Measurements from ENCODE around the gene APOL6. TPM values are rescaled to one million over a fixed set of nuclear protein-coding genes. Genes with fewer than 3 reads are reported as not detected.

The APOL6 gene
- total RNA-seq, 2 experiments from 2014 or later, result 39.3 TPM

DNA sequence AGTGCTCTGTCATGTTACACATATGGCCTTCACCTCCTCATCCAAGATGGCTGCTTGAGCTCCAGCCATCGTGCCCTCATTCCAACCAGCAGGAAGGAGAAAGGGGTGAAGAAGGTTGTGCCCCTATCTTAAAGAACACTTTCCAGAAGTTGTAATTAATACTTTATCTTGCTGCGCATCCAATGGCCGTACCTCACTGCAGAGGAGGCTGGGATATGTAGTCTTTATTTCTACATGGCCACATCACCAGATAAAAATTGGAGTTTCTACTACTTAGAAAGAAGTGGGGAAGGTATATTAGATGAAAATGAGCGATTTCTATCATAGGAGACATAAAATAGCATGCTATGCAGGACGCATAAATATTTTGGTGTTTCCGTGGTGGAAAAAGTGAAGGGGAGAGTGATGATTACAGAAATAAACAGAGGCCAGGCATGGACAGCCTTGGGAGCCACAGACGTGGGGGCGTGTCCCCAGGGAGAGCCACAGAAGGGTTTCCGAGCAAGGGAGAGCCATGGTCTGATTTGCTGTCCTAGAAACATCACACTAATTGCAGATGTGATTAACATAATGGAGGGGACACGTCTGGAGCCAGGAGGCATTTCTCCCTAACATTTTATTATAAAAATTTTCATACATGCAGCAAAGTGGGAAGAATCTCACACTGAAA lies 22.3 kb upstream of the APOL6 start:
- H3K27me3 ChIP-seq (ENCODE audit: control insufficient read depth in 1 of 2, insufficient read depth in 2 of 2, low read length in 2 of 2), result no peaks in the 10 kb centered on the region
- Mint-ChIP-seq H3K4me3 (no peak overlapping the region), H3K27me3 (peaks cover 9% of the 10 kb centered on the region), H3K27ac (no peak overlapping the region), H3K9me3 (no peaks in the 10 kb centered on the region), H3K4me1 (ENCODE audit: low read depth) (peaks cover 23% of the 10 kb centered on the region), H3K36me3 (ENCODE audit: low read depth) (no peaks in the 10 kb centered on the region)
- intact Hi-C loops (cut with DNase I, micrococcal nuclease), result loop anchor here (2.0 to 5.0 kb wide), 5 partner anchors 36 to 556 kb away; no protein-coding TSS in a partner anchor
- no peak overlapping the region for H3K27ac ChIP-seq (ENCODE audit: low read depth in 1 of 2, low read length in 2 of 2)
- H3K9me3 ChIP-seq (ENCODE audit: control insufficient read depth in 1 of 2, insufficient read depth in 1 of 2, low read length in 2 of 2), result no peaks in the 10 kb centered on the region
- no peaks in the 10 kb centered on the region for H3K36me3 ChIP-seq (ENCODE audit: insufficient read depth, low read length)
- TF ChIP-seq CTCF (IDR thresholded peaks at IDR 0.05), result no peak
- H3K4me1 ChIP-seq (ENCODE audit: insufficient read depth, low read length), result peaks cover 21% of the 10 kb centered on the region
- POLR2A ChIA-PET, result no interaction called here
- DNase-seq, result no peak
- CTCF ChIA-PET, result no interaction called here
- no peak overlapping the region for H3K4me3 ChIP-seq (ENCODE audit: low read length)
- no peak for ATAC-seq (ENCODE audit: poor library complexity)

DNA sequence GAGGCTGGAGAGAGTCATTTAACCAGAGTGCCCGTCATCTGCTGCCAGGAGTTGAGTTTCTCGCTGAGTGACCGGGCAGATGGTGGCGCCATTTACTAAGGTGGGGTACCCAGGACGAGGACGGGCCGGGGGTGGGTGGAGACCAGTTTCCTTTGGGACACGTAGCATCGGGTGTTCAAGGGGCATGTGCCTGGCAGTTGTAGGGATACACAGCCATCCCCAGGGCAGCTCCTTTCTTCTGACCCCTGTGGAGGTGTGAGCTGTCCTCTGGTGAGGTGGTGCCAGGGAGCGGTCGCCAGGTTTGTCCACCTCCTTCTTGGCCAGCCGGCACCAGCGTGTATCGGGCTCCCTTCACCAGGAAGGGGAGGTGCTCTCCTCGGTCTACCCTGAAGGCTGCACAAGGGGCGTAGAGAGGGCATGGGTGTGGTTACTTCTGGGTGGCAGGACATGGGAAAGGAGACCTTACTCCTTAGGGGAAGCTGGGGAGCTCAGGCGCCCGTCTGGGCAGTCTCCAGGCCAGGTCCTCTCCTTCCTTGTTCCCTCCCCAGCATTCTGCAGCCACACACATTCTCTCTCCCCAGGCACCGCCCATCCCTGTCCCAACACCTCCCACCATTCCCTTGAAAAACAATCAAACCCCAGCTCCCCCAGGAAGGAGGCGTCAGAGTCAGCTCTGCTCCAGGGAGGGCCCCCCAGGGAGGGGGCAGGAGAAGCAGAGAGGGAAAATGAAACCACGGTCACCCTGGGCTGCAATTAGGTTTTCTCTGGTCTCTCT lies 20.8 kb upstream of the APOL6 start:
- intact Hi-C loops (cut with DNase I, micrococcal nuclease), result loop anchor here (1.0 to 5.0 kb wide), 6 partner anchors 35 to 555 kb away; no protein-coding TSS in a partner anchor
- Mint-ChIP-seq H3K4me3 (peak overlapping the region; percentile 79), H3K27me3 (peaks cover 9% of the 10 kb centered on the region), H3K9me3 (no peaks in the 10 kb centered on the region), H3K27ac (no peak overlapping the region), H3K36me3 (ENCODE audit: low read depth) (no peaks in the 10 kb centered on the region), H3K4me1 (ENCODE audit: low read depth) (peaks cover 23% of the 10 kb centered on the region)
- peaks cover 21% of the 10 kb centered on the region for H3K4me1 ChIP-seq (ENCODE audit: insufficient read depth, low read length)
- TF ChIP-seq CTCF (IDR thresholded peaks at IDR 0.05), result peak; percentile 49
- ATAC-seq (ENCODE audit: poor library complexity) (peak; percentile 62), DNase-seq (peak; percentile 26 to 76 (median 45))
- ChIA-PET CTCF (interaction anchor here (0.6 to 0.7 kb wide), 2 partner anchors 9 to 92 kb away, joined by 3 to 6 read pairs; no protein-coding TSS in a partner anchor), POLR2A (interaction anchor here (0.6 to 1.4 kb wide), 3 partner anchors 21 to 288 kb away, joined by 3 to 7 read pairs (median 3); partner anchors contain the start of gene APOL6)
- H3K36me3 ChIP-seq (ENCODE audit: insufficient read depth, low read length), result no peaks in the 10 kb centered on the region
- H3K4me3 ChIP-seq (ENCODE audit: low read length), result peak overlapping the region; percentile 54
- no peaks in the 10 kb centered on the region for H3K9me3 ChIP-seq (ENCODE audit: control insufficient read depth in 1 of 2, insufficient read depth in 1 of 2, low read length in 2 of 2)
- no peak overlapping the region for H3K27ac ChIP-seq (ENCODE audit: low read depth in 1 of 2, low read length in 2 of 2)
- H3K27me3 ChIP-seq (ENCODE audit: control insufficient read depth in 1 of 2, insufficient read depth in 2 of 2, low read length in 2 of 2), result no peaks in the 10 kb centered on the region

- H3K36me3 Mint-ChIP-seq (ENCODE audit: low read depth), result no peaks in the 10 kb centered on the region
- no peak overlapping the region for H3K4me3 ChIP-seq (ENCODE audit: low read length)
- H3K27me3 Mint-ChIP-seq, result peaks cover 9% of the 10 kb centered on the region
- H3K36me3 ChIP-seq (ENCODE audit: insufficient read depth, low read length), result no peaks in the 10 kb centered on the region
- POLR2A ChIA-PET, result no interaction called here
- no peak overlapping the region for H3K27ac Mint-ChIP-seq
- intact Hi-C loops (cut with DNase I, micrococcal nuclease), result loop anchor here (1.0 to 5.0 kb wide), 4 partner anchors 34 to 554 kb away; no protein-coding TSS in a partner anchor
- no peaks in the 10 kb centered on the region for H3K9me3 Mint-ChIP-seq
- H3K27ac ChIP-seq (ENCODE audit: low read depth in 1 of 2, low read length in 2 of 2), result no peak overlapping the region
- no peaks in the 10 kb centered on the region for H3K27me3 ChIP-seq (ENCODE audit: control insufficient read depth in 1 of 2, insufficient read depth in 2 of 2, low read length in 2 of 2)
- no peaks in the 10 kb centered on the region for H3K9me3 ChIP-seq (ENCODE audit: control insufficient read depth in 1 of 2, insufficient read depth in 1 of 2, low read length in 2 of 2)
- ATAC-seq (ENCODE audit: poor library complexity) (no peak), DNase-seq (no peak)
- no peak for TF ChIP-seq CTCF (IDR thresholded peaks at IDR 0.05)
- peaks cover 18% of the 10 kb centered on the region for H3K4me1 ChIP-seq (ENCODE audit: insufficient read depth, low read length)
- peaks cover 26% of the 10 kb centered on the region for H3K4me1 Mint-ChIP-seq (ENCODE audit: low read depth)
- CTCF ChIA-PET, result no interaction called here
- no peak overlapping the region for H3K4me3 Mint-ChIP-seq
Measured at GRCh38 chr22:35628732-35629131, 19.5 kb upstream of the APOL6 start.

All from CD4-positive, alpha-beta T cell (primary cell).